ENCODE results near the gene CEACAM19.
"Not testable (repeated sequence)": the region's sequence is repeated elsewhere in the genome, so short reads cannot be mapped to it uniquely, and the experiment has no call there.

The CEACAM19 gene

GRCh38 chr19:44675521-44675920, 4.2 kb downstream of the CEACAM19 start:
- no peak for DNase-seq (ENCODE audit: low spot score)

GRCh38 chr19:44677019-44677811, 5.9 kb downstream of the CEACAM19 start:
- DNase-seq (ENCODE audit: low spot score) = no peak

- no peak for DNase-seq (ENCODE audit: low spot score)
Measured at GRCh38 chr19:44680536-44680935, 9.3 kb downstream of the CEACAM19 start.

GRCh38 chr19:44681992-44682790, 10.9 kb downstream of the CEACAM19 start:
- no peak for DNase-seq (ENCODE audit: low spot score)

GRCh38 chr19:44682807-44683206, 11.5 kb downstream of the CEACAM19 start:
- DNase-seq (ENCODE audit: low spot score) = no peak

- DNase-seq (ENCODE audit: low spot score) = no peak
Measured at GRCh38 chr19:44683434-44684210, 12.3 kb downstream of the CEACAM19 start.

GRCh38 chr19:44684396-44684795, 13.1 kb downstream of the CEACAM19 start:
- not testable (repeated sequence) for DNase-seq (ENCODE audit: low spot score)

GRCh38 chr19:44684892-44685863, 13.9 kb downstream of the CEACAM19 start:
- no peak for DNase-seq (ENCODE audit: low spot score)

- no peak for DNase-seq (ENCODE audit: low spot score)
Measured at GRCh38 chr19:44685877-44686276, 14.6 kb downstream of the CEACAM19 start.

- no peak for DNase-seq (ENCODE audit: low spot score)
Measured at GRCh38 chr19:44686896-44687295, 15.6 kb downstream of the CEACAM19 start.

GRCh38 chr19:44687888-44688287, 16.6 kb downstream of the CEACAM19 start:
- DNase-seq (ENCODE audit: low spot score) = no peak

- no peak for DNase-seq (ENCODE audit: low spot score)
Measured at GRCh38 chr19:44689290-44690130, 18.2 kb downstream of the CEACAM19 start.

- DNase-seq (ENCODE audit: low spot score) = no peak
Measured at GRCh38 chr19:44690131-44690440, 18.8 kb downstream of the CEACAM19 start.

- no peak for DNase-seq (ENCODE audit: low spot score)
Measured at GRCh38 chr19:44692379-44692721, 21.1 kb downstream of the CEACAM19 start.

- no peak for DNase-seq (ENCODE audit: low spot score)
Measured at GRCh38 chr19:44694184-44694579, 22.9 kb downstream of the CEACAM19 start.

- no peak for DNase-seq (ENCODE audit: low spot score)
Measured at GRCh38 chr19:44696939-44697669, 25.8 kb downstream of the CEACAM19 start.

GRCh38 chr19:44697670-44698034, 26.4 kb downstream of the CEACAM19 start:
- DNase-seq (ENCODE audit: low spot score) = no peak

- DNase-seq (ENCODE audit: low spot score) = no peak
Measured at GRCh38 chr19:44698492-44699201, 27.4 kb downstream of the CEACAM19 start, which contains the start of gene CEACAM16. Gene CEACAM16, plus strand, starts transcription at chr19:44699151. Its CDS starts 2,306 bp downstream, at chr19:44701457.

GRCh38 chr19:44700547-44700946, 29.3 kb downstream of the CEACAM19 start:
- DNase-seq (ENCODE audit: low spot score) = no peak

Measured in HuH-7.5 (cell line).